GM19239 (cell line): ENCODE results near the gene MRPL27.

Experiments
- DNase-seq: peaks from one replicate; pipeline ENCODE4 v3.0.0; 2011; ENCODE audit warnings: low spot score; ENCODE audit not compliant: insufficient read length
- FAIRE-seq: peaks from 2 replicates; lab custom pipeline; 2011; peaks lifted over from hg19 to GRCh38; lab: Jason Lieb, UNC

MRPL27 gene

GRCh38 chr17:50389534-50389933 lies 16.6 kb upstream of the MRPL27 start:
- FAIRE-seq (no peak), DNase-seq (no peak)

GRCh38 chr17:50388728-50389127 lies 15.7 kb upstream of the MRPL27 start:
- no peak for FAIRE-seq
- DNase-seq = no peak

- no peak for FAIRE-seq
- no peak for DNase-seq
Observed at GRCh38 chr17:50386510-50386909, 13.5 kb upstream of the MRPL27 start.

DNA sequence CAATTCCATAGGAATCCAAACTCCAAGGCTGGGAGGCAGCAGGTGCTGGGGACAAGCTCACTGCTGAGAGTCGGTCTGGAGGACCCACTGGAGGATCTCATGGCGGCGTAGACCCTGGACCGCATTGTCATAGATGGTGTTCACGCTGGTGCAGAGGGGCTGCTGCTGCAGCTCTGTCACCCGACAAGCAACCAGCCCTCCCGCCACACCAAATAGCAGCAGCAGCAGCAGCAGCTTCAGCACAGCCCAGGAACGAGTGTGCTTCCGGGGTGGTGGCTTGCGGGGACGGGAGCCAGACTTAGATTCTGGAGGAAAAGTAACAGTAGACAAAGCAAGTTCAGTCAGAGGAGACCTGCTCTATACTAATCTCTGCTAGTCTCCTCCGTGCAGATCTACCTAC lies 9.9 kb upstream of the MRPL27 start:
- no peak for FAIRE-seq
- no peak for DNase-seq

- DNase-seq = no peak
- no peak for FAIRE-seq
Observed at GRCh38 chr17:50381920-50382319, 8.9 kb upstream of the MRPL27 start.

GRCh38 chr17:50381260-50381815 lies 8.4 kb upstream of the MRPL27 start:
- DNase-seq (no peak), FAIRE-seq (no peak)

GRCh38 chr17:50380369-50381259 lies 7.6 kb upstream of the MRPL27 start:
- FAIRE-seq (no peak), DNase-seq (no peak)

DNA sequence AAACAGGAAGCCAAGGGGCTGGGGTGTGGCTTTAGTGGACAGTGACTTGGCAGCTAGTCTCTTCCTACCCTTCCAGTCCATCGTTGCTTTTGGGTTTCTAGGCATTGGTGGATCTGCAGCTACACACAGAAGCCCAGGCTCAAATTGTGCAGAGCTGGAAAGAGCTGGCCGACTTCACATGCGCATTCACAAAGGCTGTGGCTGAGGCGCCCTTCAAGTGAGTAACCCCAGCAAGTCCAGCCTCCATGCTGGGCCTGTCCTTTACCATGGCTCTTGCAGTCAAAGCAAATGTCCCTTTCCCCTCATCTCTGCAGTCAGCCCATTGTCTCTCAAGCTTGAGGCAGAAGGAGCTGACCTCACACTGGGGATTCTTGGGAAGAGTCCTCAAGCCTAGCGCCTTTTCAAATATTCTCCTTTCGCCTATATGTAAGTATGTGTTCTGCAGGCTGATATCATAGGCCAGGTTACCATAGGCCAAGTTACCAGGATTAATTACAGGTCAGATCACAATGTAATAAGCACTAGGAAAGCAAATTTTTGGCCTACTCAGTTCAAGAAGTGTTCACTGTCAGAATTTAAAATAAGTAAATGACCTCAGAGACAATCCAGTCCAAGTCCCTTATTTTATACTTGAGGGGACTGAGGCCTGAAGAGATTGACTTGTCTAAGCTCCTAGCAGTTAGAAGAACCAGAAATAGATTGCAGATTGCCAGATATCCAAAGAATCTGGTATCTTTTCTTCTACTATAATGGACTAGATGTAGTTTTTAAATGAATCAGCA lies 6.6 kb upstream of the MRPL27 start:
- no peak for DNase-seq
- no peak for FAIRE-seq

DNA sequence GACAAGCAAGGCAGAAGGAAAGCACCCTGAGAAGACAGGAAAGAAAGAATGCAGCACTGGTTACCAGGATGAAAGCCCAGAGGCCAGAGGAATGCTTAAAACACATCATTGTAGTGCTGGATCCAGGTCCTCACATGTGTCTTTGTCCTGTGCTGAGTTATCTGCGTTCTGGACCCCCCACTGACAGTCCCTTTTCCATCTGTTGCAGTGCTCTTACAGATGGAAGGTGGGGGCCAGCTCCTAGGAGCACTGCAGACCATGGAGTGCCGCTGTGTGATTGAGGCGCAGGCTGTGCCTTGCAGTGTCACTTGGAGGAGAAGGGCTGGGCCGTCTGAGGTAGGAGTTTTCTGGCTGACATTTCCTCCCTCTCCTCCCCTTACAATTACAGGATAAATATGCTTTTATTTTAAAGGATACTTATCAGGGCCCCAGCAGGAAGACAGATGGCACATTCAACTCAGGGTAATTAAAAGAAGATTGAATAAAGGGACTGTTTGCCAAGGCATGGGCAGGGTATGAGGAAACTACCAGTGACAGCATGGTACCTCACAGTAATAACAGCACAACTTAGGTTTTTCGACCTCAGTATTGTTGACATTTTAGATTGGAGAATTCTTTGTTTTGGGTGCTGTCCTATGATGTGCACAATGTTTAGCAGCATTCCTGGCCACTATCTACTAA lies 3.0 kb upstream of the MRPL27 start:
- FAIRE-seq (no peak), DNase-seq (no peak)

DNA sequence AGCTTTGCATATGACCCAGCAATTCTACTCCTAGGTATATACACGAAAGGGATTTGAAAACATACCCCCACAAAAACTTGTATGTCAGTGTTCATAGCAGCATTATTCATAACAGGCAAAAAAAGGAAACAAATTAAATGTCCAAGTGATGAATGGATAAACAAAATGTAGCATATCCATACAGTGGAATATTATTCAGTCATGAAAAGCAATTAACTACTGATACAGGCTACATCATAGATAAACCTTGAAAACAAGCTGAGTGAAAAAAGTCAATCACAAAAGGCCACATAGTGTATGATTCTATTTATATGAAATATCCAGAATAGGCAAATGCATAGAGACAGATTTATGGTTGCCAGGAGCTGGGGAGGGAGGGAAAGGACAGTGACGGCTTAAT lies 721 bp upstream of the MRPL27 start:
- DNase-seq = no peak
- no peak for FAIRE-seq

GRCh38 chr17:50372222-50372757 lies 694 bp downstream of the MRPL27 start:
- FAIRE-seq = no peak
- DNase-seq = no peak

DNA sequence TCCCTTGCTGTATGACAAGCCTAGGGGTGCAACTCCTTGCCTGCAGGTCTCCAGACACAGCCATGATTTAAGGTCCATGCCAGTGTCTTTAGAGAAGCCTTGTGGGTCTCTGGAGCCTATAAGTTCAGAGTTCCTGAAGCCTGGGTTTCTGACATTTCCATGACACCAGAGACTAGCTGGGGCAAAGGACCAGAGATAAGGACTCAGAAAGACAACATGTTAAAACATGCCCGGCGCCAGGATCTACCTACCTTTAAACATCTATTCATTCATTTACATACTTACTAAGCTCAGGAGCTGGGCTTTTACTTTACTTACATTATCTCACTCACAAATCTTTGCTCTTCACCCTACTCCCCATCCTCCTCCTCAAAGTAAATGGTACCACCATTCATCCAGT lies 1.5 kb downstream of the MRPL27 start:
- FAIRE-seq (no peak), DNase-seq (no peak)

DNA sequence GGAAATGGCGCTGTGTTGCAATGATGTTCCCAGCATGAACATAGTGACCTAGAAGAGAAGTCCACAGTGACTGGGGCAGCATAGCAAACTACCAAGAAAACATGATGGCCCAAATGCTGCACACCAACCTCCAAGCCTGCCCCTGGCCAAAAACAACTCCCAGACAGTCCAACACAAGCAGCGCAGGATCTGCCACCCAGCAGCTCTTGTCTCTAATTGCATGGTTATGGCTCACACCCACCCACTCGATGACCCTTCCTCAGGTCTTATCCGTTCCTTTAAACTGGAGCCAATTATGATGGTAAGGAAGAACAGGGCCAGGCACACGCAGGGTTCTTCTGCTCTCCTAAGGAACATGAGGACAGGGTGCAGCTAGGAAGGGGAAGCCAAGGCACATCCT lies 2.9 kb downstream of the MRPL27 start:
- DNase-seq (no peak), FAIRE-seq (no peak)

DNA sequence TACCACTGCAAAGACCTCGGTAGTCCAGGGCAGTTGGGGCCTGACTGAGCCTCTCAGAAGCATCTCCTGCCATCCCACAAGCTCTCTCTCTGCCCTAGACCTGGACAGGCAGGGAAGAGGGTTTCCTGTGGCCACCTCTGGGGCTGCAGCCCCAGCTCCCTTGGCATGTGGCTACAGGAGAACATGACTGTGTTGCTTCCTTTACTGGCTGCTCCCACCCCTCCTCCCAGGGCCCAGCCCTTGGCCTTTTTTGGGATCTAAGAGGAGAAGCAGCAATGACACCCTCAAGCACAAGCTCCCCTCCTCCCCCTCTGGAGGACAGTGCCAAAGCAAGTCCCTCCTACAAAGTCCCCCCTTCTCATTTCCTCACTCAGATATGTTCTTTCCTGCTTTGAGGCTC lies 5.6 kb downstream of the MRPL27 start:
- DNase-seq (no peak), FAIRE-seq (no peak)

GRCh38 chr17:50365649-50366393 lies 7.2 kb downstream of the MRPL27 start:
- FAIRE-seq (no peak), DNase-seq (no peak)

- DNase-seq (no peak), FAIRE-seq (no peak)
Observed at GRCh38 chr17:50365165-50365564, 7.8 kb downstream of the MRPL27 start.

- DNase-seq = no peak
- no peak for FAIRE-seq
Observed at GRCh38 chr17:50364715-50365114, 8.3 kb downstream of the MRPL27 start.

GRCh38 chr17:50364061-50364458 lies 8.9 kb downstream of the MRPL27 start:
- FAIRE-seq = no peak
- no peak for DNase-seq

DNA sequence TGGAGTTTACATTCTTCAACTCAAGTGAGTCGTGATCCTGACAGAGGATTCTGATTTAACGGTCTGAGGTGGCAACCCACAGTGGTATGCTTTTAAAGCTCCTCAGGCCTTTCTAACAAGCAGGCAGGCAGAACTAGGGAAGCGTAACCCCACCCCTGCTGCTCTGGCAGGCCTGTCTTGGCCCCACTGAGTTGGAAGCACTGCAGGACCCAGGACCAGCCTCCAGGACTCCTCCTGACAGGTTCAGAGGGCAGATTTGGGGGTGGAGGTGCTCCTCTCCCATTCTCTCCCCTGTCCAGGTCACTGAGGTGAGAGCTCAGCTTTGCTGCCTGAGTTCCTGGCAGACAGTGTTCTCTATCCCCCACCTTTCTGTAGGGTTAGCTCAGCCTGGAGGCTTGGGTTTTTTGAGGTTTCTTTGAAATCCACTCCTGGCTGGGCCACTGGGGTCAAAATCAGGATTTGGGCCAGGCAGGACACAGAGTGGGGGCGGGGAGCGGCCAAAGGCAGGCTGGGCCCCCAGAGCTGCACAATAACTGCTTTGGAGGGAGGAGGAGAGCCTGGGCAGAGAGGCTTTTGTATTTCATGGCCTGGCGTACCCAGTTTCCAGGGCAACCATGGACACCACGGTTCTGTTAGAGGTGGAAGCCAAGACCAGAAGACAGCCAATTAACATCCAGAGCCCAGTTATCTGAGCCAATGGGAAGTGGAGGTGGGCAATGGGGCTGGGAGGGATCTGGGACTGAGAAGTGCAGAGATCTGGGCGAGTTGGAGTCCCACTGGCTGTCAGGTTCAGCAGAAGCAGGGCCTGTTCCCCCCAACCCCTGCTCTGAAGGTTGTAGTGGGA lies 9.5 kb downstream of the MRPL27 start:
- DNase-seq = no peak
- FAIRE-seq = no peak
